ENCODE data around the gene SPTLC3.

The SPTLC3 gene

GRCh38 chr20:13089950-13090469 is 81.2 kb downstream of the SPTLC3 start:
- no peak for TF ChIP-seq CTCF (IDR thresholded peaks at IDR 0.05)

DNA sequence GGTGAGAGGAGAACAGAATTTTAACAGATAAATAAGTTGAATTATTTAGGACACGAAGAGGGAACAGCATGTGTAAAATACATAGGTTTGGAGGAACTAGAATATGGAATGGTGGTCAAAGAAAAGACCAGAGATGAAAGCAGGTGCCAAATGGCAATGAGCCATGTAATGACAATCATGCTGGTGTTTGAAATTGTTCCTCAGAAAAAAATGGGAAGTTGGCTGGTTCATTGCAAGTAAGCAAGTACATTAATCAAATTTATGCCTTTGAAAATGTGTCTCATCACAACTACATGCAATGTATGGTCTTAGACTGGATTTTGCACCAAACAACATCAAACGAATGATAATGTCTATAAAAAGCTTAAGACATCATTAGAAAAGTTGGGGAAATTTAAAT is 83.3 kb downstream of the SPTLC3 start:
- no peak for TF ChIP-seq CTCF (IDR thresholded peaks at IDR 0.05)

DNA sequence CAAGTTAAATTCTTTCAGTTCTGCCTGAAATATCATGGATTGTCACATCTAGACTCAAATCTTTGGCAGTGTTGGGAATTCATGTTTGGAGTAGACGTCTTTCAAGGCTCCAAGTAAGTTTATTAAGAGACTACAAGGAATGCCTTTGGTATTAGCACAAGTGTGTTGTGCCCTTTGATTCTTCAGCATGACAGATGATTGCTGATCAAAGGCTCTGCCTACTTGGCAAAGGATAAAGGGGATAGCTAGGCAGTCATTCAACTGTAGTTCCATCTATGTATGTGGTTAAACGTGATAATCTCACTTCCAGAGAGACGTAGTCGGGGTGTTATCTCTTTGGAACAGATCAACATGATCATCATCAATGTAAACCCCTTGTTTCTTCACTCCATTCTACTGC is 86.2 kb downstream of the SPTLC3 start:
- no peak for TF ChIP-seq CTCF (IDR thresholded peaks at IDR 0.05)

- no peak for TF ChIP-seq CTCF (IDR thresholded peaks at IDR 0.05)
Observed at GRCh38 chr20:13098720-13099355, 90.1 kb downstream of the SPTLC3 start.

DNA sequence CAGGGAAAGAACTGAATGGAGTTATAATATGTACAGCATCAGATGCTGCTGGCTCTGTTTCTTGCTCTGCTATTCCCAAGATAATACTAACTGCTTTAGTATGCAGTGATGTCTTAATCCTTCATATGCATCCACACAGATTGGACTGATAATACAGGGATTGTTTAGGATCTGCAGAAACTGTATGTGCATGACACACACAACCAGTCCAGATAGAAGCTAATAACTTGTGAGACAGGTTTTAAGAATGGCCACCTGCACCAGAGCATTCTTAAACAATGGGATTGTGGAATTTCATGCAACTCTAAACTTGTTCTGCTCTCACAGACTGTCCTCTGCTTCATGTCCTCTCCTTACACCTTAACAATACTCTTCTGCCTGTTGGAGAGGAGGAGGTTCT is 90.9 kb downstream of the SPTLC3 start:
- no peak for TF ChIP-seq CTCF (IDR thresholded peaks at IDR 0.05)

DNA sequence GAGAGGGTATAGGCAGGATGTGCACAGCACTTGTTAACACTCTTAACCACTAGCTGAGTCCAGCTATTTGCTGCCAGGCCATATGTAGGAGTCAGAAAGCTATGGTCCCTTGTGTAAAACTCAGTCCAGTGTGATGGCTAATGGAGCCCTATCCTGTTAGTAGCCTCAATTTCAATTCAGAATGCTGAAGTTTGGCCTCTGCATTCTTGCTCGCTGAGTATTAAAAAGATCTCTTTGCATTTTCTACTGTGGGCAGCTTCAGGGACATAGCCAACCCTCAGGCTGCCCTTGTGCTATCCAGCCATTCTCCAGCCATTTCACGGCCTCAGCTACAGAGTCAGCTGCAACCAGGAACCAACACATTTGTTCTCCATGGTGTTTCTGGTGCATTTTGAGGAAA is 92.5 kb downstream of the SPTLC3 start:
- no peak for TF ChIP-seq CTCF (IDR thresholded peaks at IDR 0.05)

DNA sequence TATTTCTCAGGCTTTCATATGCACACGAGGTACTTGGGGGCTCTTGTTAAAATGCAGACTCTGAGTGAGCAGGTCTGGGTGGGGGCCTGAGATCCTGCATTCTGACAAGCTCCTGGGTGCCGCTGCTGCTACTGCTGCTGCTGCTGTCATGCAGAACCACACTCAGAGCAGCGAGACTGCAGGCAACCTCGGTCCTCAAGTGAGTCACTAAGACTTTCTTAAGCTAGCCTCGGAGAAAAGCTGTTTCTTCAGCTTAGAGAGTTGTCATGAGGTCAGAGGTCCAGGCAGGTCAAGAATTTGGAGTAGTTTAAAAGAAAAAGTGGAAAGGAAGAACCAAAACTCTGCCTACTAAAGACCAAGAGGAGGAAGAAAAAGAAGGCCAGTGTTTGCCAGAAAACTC is 92.9 kb downstream of the SPTLC3 start:
- TF ChIP-seq CTCF (IDR thresholded peaks at IDR 0.05): no peak

GRCh38 chr20:13102237-13102636 is 93.5 kb downstream of the SPTLC3 start:
- no peak for TF ChIP-seq CTCF (IDR thresholded peaks at IDR 0.05)

Measured in LNCAP (cell line).